Retina (tissue), 1 donor: ENCODE results near the gene PTPRD.
A peak's percentile ranks its signal among the peaks of the same experiment; 100 is the strongest.

ENCODE experiments used
- DNase-seq: peaks from one replicate; pipeline ENCODE4 v3.0.0-alpha.2; 2016

Gene PTPRD

GRCh38 chr9:10146517-10147331 is 466.1 kb downstream of the PTPRD start:
- no peak for DNase-seq

DNA sequence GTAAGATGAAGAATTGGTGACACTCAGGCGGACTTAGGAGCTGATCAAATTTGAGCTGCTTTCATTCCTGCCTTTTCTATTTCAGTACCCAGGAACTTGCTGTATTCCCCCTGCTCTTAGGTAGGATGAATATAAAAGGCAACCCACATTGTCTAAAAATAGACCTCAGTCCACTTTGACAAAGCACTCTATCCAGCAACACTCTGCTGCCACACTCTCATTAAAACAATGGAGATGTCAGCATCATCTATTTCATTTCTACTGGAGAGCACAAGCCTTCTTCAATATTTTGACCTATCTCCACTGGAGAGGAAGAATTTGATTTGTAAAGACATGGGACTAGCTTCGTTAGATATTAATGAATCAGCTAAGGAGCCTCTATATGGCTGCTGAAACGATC is 468.4 kb downstream of the PTPRD start:
- peak; percentile 55 for DNase-seq

DNA sequence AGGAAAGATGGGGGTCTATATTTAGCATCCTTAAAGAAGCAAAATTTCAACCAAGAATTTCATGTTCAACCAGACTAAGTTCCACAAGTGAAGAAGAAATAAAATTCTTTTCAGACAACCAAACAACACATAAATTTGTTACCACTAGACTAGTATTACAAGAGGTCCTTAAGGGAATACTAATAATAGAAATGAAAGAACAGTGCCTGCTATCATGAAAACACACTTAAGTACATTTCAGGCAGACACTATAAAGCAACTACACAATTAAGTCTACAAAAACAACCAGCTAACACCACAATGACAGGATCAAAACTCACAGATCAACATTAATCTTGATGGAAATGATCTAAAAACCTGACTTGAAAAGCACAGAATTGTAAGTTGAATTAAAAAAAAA is 477.2 kb downstream of the PTPRD start:
- no peak for DNase-seq

DNA sequence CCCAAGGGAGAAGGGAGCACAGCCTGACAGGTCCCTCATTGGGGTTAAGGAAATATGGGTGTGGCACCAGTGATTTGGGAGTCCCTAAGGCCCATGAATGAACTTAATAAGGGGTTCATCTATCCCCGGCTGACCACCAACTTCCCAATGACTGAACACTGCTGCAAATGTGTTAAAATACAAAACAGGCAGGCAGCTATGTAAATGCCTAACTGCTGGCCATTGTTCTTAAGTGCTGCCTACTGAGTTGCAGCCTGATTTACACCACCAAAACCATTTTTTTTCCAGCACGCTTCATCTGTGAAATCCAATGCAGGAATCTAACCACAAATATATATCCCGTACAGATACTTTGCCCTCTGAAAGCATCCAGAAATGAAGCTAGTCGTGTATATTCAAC is 478.5 kb downstream of the PTPRD start:
- no peak for DNase-seq

DNA sequence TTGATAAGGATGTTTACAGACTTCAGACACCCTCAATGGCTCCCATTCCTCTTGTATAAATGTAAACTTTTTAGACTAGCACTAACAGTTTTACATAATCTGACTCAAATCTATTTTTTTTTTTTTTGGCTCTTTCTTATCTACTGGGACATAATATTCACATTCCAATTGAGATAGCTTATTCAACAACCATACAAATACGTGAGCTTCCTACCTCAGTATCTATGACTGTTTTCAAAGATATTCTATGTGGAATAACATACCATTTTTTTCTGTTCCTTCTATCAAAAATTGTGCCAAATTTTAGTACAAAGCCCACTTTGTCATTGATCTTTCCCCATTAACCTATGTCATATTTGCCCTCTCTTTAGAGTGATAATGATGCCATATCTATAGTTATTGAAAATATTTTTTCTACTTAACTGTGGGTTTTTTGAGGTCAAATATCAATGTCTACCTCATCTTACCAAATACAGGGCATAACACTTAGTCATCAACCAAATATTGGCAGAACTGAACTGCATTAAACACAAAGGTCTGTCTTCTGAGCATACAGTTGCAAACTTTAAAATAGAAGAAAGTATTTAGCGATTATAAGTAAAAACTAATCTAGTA is 482.6 kb downstream of the PTPRD start:
- no peak for DNase-seq

- DNase-seq = no peak
These were observed 484.9 kb downstream of the PTPRD start for GRCh38 chr9:10127867-10128266.

GRCh38 chr9:10112798-10113197 is 500.0 kb downstream of the PTPRD start:
- DNase-seq = no peak

DNA sequence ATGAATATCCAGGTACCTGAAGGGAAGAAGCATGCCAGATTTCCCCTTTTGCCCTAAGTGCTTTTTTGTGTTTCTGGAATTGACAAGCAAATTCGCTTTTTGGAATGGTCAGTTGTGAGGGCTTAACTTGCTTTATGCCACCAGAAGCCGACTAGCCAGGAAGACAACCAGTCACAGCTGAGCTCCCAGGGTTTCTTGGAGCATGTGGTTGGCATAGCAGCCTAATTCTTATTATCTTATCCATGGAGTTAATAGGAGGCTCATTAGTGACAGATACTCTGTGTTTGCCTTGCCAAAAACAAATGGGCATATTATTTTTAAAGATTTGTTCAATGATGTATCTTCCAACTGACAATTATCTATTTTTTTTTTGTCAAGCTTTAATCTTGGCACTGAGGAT is 500.7 kb downstream of the PTPRD start:
- peak; percentile 7 for DNase-seq

DNA sequence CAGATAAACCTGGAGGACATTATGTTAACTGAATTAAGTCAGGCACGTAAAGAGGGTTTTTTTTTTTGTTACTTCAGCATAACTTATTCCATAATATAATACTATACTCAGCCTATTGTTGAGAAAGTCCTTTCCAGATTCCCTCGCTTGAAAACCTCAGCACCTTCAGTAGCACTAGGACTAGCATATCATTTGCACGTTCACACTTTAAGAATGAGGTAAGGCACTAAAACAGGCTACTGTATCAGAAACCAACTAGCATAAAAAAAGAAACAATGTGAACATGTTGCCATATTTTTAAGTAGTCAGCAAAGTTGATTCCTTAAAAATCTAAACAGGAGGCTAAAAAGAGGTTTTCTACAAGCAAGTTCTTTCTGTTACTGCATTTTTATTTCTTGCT is 504.0 kb downstream of the PTPRD start:
- no peak for DNase-seq

GRCh38 chr9:10104774-10105173 is 508.0 kb downstream of the PTPRD start:
- DNase-seq = no peak

DNA sequence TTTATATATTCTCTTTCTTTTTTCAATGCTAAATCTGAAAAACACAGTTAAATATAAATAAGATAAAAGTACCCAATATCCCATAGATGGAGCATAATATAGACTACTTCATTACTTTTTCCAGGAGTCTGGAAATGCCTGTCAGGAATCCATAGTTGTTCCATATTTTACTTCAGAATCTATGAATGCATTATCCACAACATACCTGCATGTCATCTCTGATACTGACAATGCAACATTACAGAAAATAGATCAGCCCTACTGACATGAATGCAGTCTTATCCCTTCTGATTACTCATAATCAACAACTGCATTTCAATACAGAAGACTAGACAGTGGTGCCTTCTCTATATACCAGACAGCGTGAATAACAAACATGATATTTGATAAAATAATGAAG is 517.6 kb downstream of the PTPRD start:
- no peak for DNase-seq

- no peak for DNase-seq
These were observed 518.2 kb downstream of the PTPRD start for GRCh38 chr9:10094563-10094962.

- no peak for DNase-seq
These were observed 532.8 kb downstream of the PTPRD start for GRCh38 chr9:10080012-10080411.

GRCh38 chr9:10079284-10079964 is 533.4 kb downstream of the PTPRD start:
- DNase-seq = no peak

GRCh38 chr9:10071579-10071978 is 541.2 kb downstream of the PTPRD start:
- no peak for DNase-seq

GRCh38 chr9:10062629-10063395 is 550.0 kb downstream of the PTPRD start:
- no peak for DNase-seq

DNA sequence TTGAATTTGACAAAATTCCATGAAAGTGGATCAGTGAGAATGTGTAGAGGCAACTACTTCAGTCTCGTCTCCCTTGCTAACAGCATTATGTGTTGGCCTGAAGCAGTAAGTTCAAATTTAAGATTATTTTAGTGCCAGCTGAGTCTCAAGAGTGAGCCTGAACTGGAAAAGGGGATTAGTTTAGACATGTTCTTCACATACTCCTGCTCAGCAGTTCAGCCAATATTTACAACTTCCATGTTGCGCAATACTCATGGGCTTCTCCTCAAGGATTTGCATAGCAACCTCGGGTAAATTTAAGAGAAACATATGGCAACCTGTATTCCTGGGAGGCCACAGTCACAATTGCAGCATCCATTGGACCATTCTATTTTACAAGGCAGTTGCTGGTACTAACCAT is 553.8 kb downstream of the PTPRD start:
- no peak for DNase-seq

DNA sequence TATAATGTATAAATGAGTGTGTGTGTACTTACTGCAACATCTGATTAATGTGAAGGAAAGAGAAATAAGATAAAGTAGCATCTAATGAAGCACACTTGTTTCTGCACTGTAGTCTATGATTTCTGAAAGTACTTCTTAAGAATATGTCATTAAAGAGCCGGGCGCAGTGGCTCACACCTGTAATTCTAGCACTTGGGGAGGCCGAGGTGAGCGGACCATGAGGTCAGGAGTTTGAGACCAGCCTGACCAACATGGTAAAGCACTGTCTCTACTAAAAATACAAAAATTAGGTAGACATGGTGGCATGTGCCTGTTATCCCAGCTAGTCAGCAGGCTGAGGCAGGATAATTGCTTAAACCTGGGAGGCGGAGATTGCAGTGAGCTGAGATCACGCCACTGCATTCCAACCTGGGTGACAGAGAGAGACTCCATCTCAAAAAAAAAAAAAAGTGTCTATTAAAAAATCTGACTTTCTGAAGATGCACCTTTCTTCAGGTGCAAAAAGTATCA is 556.9 kb downstream of the PTPRD start:
- DNase-seq = no peak

DNA sequence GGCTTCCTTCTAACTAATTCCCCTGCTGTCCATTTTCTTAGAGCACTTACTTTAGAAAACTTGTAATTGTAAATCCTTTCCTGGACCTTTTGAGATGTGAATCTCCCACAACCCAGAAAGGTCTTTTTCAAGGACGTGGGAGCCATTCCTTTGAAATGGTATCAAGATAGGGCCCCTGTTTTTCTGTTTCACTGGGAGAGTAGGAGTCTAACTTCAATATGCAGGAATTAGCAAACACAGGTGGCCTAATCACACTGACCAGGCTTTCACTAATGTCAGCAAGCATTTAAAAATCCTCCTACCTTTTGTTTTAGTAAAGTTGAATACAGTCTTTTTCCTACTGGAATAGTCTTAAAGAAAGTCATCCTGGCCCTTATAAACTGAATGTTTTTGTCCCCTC is 558.3 kb downstream of the PTPRD start:
- DNase-seq = no peak

GRCh38 chr9:10052916-10053315 is 559.9 kb downstream of the PTPRD start:
- DNase-seq = no peak

GRCh38 chr9:10052181-10052580 is 560.6 kb downstream of the PTPRD start:
- DNase-seq = no peak

GRCh38 chr9:10050016-10050415 is 562.8 kb downstream of the PTPRD start:
- no peak for DNase-seq

DNA sequence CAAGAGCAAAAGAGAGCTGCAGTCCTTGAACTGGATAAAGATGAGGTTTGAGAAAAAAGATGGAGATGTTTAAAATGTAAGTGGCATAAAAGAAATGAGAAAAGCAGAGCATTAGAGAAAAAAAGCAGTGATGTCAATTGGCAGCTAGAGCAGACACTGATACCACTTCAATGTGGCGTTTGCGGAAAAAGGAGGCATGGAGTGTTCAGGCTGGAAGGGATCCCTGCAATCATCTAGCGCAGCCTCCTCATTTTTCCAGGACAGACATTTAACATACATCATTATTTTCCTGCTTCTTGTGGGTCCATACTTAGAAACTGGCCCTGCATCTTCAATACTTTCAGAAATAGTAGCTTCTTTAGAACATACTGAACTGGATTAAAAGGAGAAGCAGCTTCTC is 563.8 kb downstream of the PTPRD start:
- no peak for DNase-seq
